Liver (tissue), 9 donors: ENCODE measurements around the gene FKTN. TPM values are rescaled to one million over a fixed set of nuclear protein-coding genes. Genes with fewer than 3 reads are reported as not detected.

Experiments used
- DNase-seq: peaks from one replicate; pipeline ENCODE4 v3.0.0-alpha.2; 2017; ENCODE audit warnings: low spot score
- H3K27ac ChIP-seq, 2 donors: one replicate each; pipeline ENCODE4 v1.7.0; 2013; ENCODE audit warnings: inconsistent platforms in 2 of 2, low read length in 2 of 2, control low read depth in 1 of 2, low read depth in 1 of 2, mild to moderate bottlenecking in 1 of 2
- H3K27me3 ChIP-seq, 4 donors: one replicate each; pipeline versions ENCODE4 v1.6.1 to v1.7.0; 2013; ENCODE audit warnings: low read length in 3 of 4, inconsistent platforms in 1 of 4, mild to moderate bottlenecking in 1 of 4, moderate library complexity in 1 of 4; ENCODE audit not compliant: control insufficient read depth in 4 of 4, insufficient read depth in 4 of 4
- H3K36me3 ChIP-seq, 4 donors: one replicate each; pipeline versions ENCODE4 v1.6.1 to v1.7.0; 2013; ENCODE audit warnings: low read length in 3 of 4, mild to moderate bottlenecking in 3 of 4, low read depth in 1 of 4, moderate library complexity in 1 of 4; ENCODE audit not compliant: control insufficient read depth in 4 of 4, insufficient read depth in 3 of 4
- H3K4me1 ChIP-seq, 4 donors: one replicate each; pipeline versions ENCODE4 v1.6.1 to v1.7.0; 2013; ENCODE audit warnings: low read length in 3 of 4, mild to moderate bottlenecking in 3 of 4, moderate library complexity in 1 of 4; ENCODE audit not compliant: control insufficient read depth in 4 of 4, insufficient read depth in 4 of 4
- H3K4me3 ChIP-seq, 3 donors: one replicate each; pipeline versions ENCODE4 v1.6.1 to v1.7.0; 2013; ENCODE audit warnings: low read length in 3 of 3, control low read depth in 1 of 3, low read depth in 1 of 3, mild to moderate bottlenecking in 1 of 3
- H3K9ac ChIP-seq, 2 donors: one replicate each; pipeline ENCODE4 v1.7.0; 2013; ENCODE audit warnings: low read length in 2 of 2, mild to moderate bottlenecking in 2 of 2, moderate library complexity in 2 of 2, control low read depth in 1 of 2, low read depth in 1 of 2
- H3K9me3 ChIP-seq, 4 donors: one replicate each; pipeline versions ENCODE4 v1.6.1 to v1.7.0; 2013; ENCODE audit warnings: low read length in 3 of 4; ENCODE audit not compliant: control insufficient read depth in 4 of 4
- ATF3 ChIP-seq: IDR thresholded peaks from 2 replicates; pipeline ENCODE4 v1.6.1; 2016; ENCODE audit warnings: antibody characterized with exemption
- FOXA1 ChIP-seq: IDR thresholded peaks from 2 replicates; pipeline ENCODE4 v1.6.1; 2016; ENCODE audit warnings: antibody characterized with exemption
- FOXA2 ChIP-seq: IDR thresholded peaks from 2 replicates; pipeline ENCODE4 v1.6.1; 2016; ENCODE audit warnings: antibody characterized with exemption
- GABPA ChIP-seq, 2 donors: IDR thresholded peaks in 1 of 2; conservative IDR thresholded peaks in 1 of 2; 2 replicates each; pipeline ENCODE4 v1.6.1; 2016; ENCODE audit warnings: antibody characterized with exemption in 2 of 2, mild to moderate bottlenecking in 1 of 2, moderate library complexity in 1 of 2
- HNF4A ChIP-seq, 2 donors: conservative IDR thresholded peaks; 2 replicates each; pipeline ENCODE4 v1.6.1; 2016; ENCODE audit warnings: antibody characterized with exemption in 2 of 2, mild to moderate bottlenecking in 2 of 2
- HNF4G ChIP-seq: IDR thresholded peaks from 2 replicates; pipeline ENCODE4 v1.6.1; 2016; ENCODE audit warnings: antibody characterized with exemption
- MAX ChIP-seq: IDR thresholded peaks from 2 replicates; pipeline ENCODE4 v1.6.1; 2016; ENCODE audit warnings: antibody characterized with exemption
- NR2F2 ChIP-seq: IDR thresholded peaks from 2 replicates; pipeline ENCODE4 v1.6.1; 2016; ENCODE audit warnings: antibody characterized with exemption
- RAD21 ChIP-seq, 2 donors: IDR thresholded peaks; 2 replicates each; pipeline ENCODE4 v1.6.1; 2016; ENCODE audit warnings: antibody characterized with exemption in 2 of 2, mild to moderate bottlenecking in 2 of 2
- RXRA ChIP-seq, 2 donors: IDR thresholded peaks; 2 replicates each; pipeline ENCODE4 v1.6.1; 2017 to 2018; ENCODE audit warnings: antibody characterized with exemption in 2 of 2, mild to moderate bottlenecking in 1 of 2
- SP1 ChIP-seq: IDR thresholded peaks from 2 replicates; pipeline ENCODE4 v1.6.1; 2018; ENCODE audit warnings: antibody characterized with exemption, mild to moderate bottlenecking
- TAF1 ChIP-seq: conservative IDR thresholded peaks from 2 replicates; pipeline ENCODE4 v1.6.1; 2016; ENCODE audit warnings: antibody characterized with exemption, mild to moderate bottlenecking
- YY1 ChIP-seq: IDR thresholded peaks from 2 replicates; pipeline ENCODE4 v1.6.1; 2016; ENCODE audit warnings: antibody characterized with exemption, mild to moderate bottlenecking
- ZBTB33 ChIP-seq: IDR thresholded peaks from 2 replicates; pipeline ENCODE4 v1.6.1; 2016; ENCODE audit warnings: antibody characterized with exemption
- WGBS: extraction: QIAGEN DNeasy Blood & Tissue Kit; methylation state at CpG from one replicate; pipeline ENCODE4 v1.1.7; 2013; 5-methylcytosine and 5-hydroxymethylcytosine counted together
- polyA plus RNA-seq, 2 donors: library from polyadenylated mRNA; stranded (reverse) in 1 of 2; unstranded in 1 of 2; fragments of 200-250 nt in 1 of 2; fragments of >200 nt in 1 of 2; fragmentation: Nextera tagmentation in 1 of 2; extraction: Ambion mirVana in 1 of 2; gene quantifications; one replicate each; pipeline versions ENCODE4 v1.2.1 to v1.2.3, GENCODE V29; 2013 to 2015
- total RNA-seq, 2 donors: library from RNA; depleted of rRNA; stranded (reverse); fragments of >200 nt; gene quantifications; one replicate each; pipeline ENCODE4 v1.2.3, GENCODE V29; 2014
- TF ChIP-seq, protein P1 (sequence below): fragments of 150-350 bp; IDR thresholded peaks from 2 replicates; pipeline ENCODE4 v1.5.1; 2017; ENCODE audit warnings: improper control_type of control experiment, low read depth, low read length; ENCODE audit not compliant: missing input control
- donor health status: healthy.
- donor health status: healthy.
- donor health status: healthy.
- donor health status: healthy.
- donor health status: healthy.

Gene FKTN
- total and polyA plus RNA-seq, 4 donors = 2.0 to 8.7 (median 4.5) TPM

- WGBS = 89% methylated on average over 12 of the region's 12 CpGs
- no peak overlapping the region for H3K27ac ChIP-seq
- no peak for DNase-seq
- TF ChIP-seq, protein P1, sequence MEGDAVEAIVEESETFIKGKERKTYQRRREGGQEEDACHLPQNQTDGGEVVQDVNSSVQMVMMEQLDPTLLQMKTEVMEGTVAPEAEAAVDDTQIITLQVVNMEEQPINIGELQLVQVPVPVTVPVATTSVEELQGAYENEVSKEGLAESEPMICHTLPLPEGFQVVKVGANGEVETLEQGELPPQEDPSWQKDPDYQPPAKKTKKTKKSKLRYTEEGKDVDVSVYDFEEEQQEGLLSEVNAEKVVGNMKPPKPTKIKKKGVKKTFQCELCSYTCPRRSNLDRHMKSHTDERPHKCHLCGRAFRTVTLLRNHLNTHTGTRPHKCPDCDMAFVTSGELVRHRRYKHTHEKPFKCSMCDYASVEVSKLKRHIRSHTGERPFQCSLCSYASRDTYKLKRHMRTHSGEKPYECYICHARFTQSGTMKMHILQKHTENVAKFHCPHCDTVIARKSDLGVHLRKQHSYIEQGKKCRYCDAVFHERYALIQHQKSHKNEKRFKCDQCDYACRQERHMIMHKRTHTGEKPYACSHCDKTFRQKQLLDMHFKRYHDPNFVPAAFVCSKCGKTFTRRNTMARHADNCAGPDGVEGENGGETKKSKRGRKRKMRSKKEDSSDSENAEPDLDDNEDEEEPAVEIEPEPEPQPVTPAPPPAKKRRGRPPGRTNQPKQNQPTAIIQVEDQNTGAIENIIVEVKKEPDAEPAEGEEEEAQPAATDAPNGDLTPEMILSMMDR = no peak
- H3K9me3 ChIP-seq = no peaks in the 10 kb centered on the region
- H3K4me3 ChIP-seq = no peak overlapping the region
- H3K36me3 ChIP-seq = no peaks in the 10 kb centered on the region
- H3K4me1 ChIP-seq = no peaks in the 10 kb centered on the region
- H3K9ac ChIP-seq = no peak overlapping the region
- no peaks in the 10 kb centered on the region for H3K27me3 ChIP-seq
Observed at GRCh38 chr9:105647595-105648349, 89.8 kb downstream of the FKTN start.

DNA sequence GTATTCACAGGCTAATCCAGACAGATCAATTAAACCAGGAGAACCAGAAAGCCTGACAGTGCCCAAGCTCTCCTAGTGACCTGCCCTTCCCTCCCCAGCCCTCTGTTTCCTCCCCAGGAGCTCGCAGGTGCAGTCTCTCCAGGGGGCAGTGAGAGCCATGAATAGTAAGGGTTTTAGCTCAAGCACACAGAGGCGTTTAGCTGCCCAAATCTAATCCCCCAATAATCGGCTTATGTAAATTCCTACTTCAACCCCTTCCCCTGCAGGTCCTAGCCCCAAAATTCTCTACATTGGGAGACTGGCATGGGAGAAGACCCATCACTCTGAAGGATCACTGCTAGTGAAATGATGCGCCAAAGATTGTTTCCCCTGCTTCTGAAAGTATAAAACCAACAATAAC, 93.9 kb downstream of the FKTN start:
- Histone ChIP-seq H3K9ac (no peak overlapping the region), H3K4me1 (peaks cover 0 to 11% (median 9%) of the 10 kb centered on the region in 4 donors), H3K27ac (no peak overlapping the region), H3K4me3 (no peak overlapping the region), H3K36me3 (no peaks in the 10 kb centered on the region), H3K27me3 (no peaks in the 10 kb centered on the region), H3K9me3 (no peaks in the 10 kb centered on the region)
- TF ChIP-seq HNF4G = no peak
- TF ChIP-seq GABPA (IDR thresholded peaks at IDR 0.05 in 1 of 2, conservative IDR thresholded peaks at IDR 0.05 in 1 of 2) = no peak
- no peak for TF ChIP-seq RXRA (IDR thresholded peaks at IDR 0.05)
- TF ChIP-seq NR2F2 = no peak
- TF ChIP-seq TAF1 = no peak
- TF ChIP-seq SP1 = no peak
- no peak for TF ChIP-seq FOXA2
- TF ChIP-seq HNF4A (conservative IDR thresholded peaks at IDR 0.05) = no peak
- TF ChIP-seq MAX = no peak
- TF ChIP-seq ATF3 = no peak
- 86% methylated on average over 4 of the region's 4 CpGs for WGBS
- no peak for DNase-seq

GRCh38 chr9:105656131-105656921, 98.4 kb downstream of the FKTN start:
- no peak for TF ChIP-seq MAX
- no peak for TF ChIP-seq GABPA (IDR thresholded peaks at IDR 0.05 in 1 of 2, conservative IDR thresholded peaks at IDR 0.05 in 1 of 2)
- no peak for TF ChIP-seq ZBTB33
- TF ChIP-seq YY1 = no peak
- TF ChIP-seq FOXA1 = no peak
- TF ChIP-seq, protein P1 = peak; percentile 30
- TF ChIP-seq ATF3 = no peak
- TF ChIP-seq TAF1 = no peak
- peak; percentile 67 to 72 for TF ChIP-seq RAD21 (IDR thresholded peaks at IDR 0.05)
- WGBS = 3% methylated on average over 75 of the region's 75 CpGs
- Histone ChIP-seq H3K27ac (no peak overlapping the region), H3K9me3 (no peaks in the 10 kb centered on the region), H3K27me3 (peaks cover 0 to 4% (median 0%) of the 10 kb centered on the region in 4 donors), H3K4me1 (peaks cover 0 to 12% (median 10%) of the 10 kb centered on the region in 4 donors), H3K4me3 (peak overlapping the region; percentile 33 to 65 (median 37)), H3K9ac (no peak overlapping the region), H3K36me3 (no peaks in the 10 kb centered on the region)
- DNase-seq = no peak
